Left ventricle myocardium inferior (tissue), 1 donor: ENCODE data around the gene MPP7. TPM values are rescaled to one million over a fixed set of nuclear protein-coding genes. Genes with fewer than 3 reads are reported as not detected.

Experiments used
- DNase-seq: peaks from one replicate; pipeline ENCODE4 v3.0.0-alpha.2; 2020
- H3K27ac ChIP-seq: fragments of 200-600 bp; replicated peaks from 2 replicates; pipeline ENCODE4 v1.8.0; 2021
- H3K27me3 ChIP-seq: fragments of 200-600 bp; 2 replicates; pipeline ENCODE4 v1.8.0; 2021; ENCODE audit warnings: low read depth
- H3K36me3 ChIP-seq: fragments of 200-600 bp; 2 replicates; pipeline ENCODE4 v1.8.0; 2021
- H3K4me1 ChIP-seq: fragments of 200-600 bp; 2 replicates; pipeline ENCODE4 v1.8.0; 2021
- H3K4me3 ChIP-seq: fragments of 200-600 bp; 2 replicates; pipeline ENCODE4 v1.8.0; 2021; ENCODE audit warnings: mild to moderate bottlenecking, moderate library complexity
- H3K9me3 ChIP-seq: fragments of 200-600 bp; replicated peaks from 2 replicates; pipeline ENCODE4 v1.8.0; 2021
- CTCF ChIP-seq: fragments of 200-600 bp; IDR thresholded peaks from 2 replicates; pipeline ENCODE4 v1.8.0; 2021; ENCODE audit warnings: antibody characterized with exemption, mild to moderate bottlenecking, borderline replicate concordance
- intact Hi-C: fragments of 100-400 bp; cut with micrococcal nuclease; formaldehyde crosslinking; loops from one replicate; pipeline ENCODE4 v1.11.0; 2022
- total RNA-seq: library from RNA; stranded (reverse); fragmentation: NEBNext Ultra II Directional; extraction: Animal tissue kit (Norgen Biotek cat#: 25700); gene quantifications from one replicate; pipeline ENCODE4 v1.2.1, GENCODE V29; 2021
- donor health status: DM: no; HTN: yes; CAD: no; lungs with severe emphysema.

The MPP7 gene
- total RNA-seq, 1 donor from 2014 or later, result 14.7 TPM

DNA sequence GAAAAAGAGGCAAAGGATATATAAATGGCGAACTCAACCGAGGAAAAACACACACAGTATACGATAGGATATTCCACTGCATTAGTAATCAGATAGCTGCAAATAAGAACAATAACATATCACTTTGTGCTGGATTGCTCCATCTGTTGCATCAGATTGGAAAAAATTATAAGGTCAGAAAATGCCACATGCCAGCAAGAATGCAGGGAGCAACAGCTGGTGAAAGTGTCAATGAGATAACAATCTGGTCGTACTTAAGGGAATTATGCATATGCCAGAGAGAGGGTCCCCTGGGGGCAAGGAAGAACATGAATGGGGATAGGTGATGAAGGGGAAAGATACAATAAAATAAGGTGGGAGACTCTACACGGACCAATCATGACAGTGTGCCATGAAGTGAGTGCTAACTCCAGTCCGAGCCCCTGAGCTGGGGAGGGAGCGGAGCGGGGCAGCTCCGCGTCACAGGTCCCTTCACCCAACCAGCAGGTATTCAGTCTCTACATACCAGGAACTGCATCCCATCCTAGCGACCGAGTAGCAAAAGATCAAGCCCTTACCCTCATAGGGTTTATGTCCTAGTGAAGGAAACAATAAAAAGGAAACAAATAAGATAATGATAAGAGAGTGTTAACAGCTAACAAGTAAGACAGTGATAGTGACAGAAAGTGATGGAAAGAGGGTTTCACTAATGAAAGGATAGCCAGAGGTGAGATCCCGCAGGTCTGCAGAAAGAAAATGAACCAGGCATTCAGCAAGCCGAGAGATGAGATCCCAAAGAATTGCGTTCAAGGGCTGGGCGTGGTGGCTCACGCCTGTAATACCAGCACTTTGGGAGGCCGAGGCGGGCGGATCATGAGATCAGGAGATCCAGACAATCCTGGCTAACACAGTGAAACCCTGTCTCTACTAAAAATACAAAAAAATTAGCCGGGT is 9.4 kb downstream of the MPP7 start:
- intact Hi-C loops, result no loop called here
- no peak for DNase-seq
- peaks cover 31% of the 10 kb centered on the region for H3K4me1 ChIP-seq
- no peak for TF ChIP-seq CTCF
- H3K4me3 ChIP-seq, result no peak overlapping the region
- no peaks in the 10 kb centered on the region for H3K27me3 ChIP-seq
- H3K9me3 ChIP-seq, result no peaks in the 10 kb centered on the region
- no peaks in the 10 kb centered on the region for H3K36me3 ChIP-seq
- H3K27ac ChIP-seq, result no peak overlapping the region

DNA sequence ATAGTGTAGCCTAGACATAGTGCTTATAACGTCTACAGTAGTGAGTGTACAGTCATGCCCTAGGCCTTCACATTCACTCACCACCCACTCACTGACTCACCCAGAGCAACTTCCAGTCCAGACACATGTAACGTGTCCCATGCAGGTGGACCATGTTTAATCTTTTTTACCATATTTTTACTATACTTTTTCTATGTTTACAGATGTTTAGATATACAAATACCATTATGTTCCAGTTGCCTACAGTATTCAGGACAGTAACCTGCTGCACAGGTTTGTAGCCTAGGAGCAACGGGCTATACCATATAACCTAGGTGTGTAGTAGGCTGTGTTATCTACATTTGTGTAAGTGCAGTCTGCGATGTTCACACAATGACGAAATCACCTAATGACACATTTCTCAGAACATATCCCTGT is 11.0 kb downstream of the MPP7 start:
- intact Hi-C loops, result no loop called here
- no peak for DNase-seq
- Histone ChIP-seq H3K27me3 (no peaks in the 10 kb centered on the region), H3K4me3 (no peak overlapping the region), H3K9me3 (no peaks in the 10 kb centered on the region), H3K27ac (no peak overlapping the region), H3K4me1 (peaks cover 31% of the 10 kb centered on the region), H3K36me3 (no peaks in the 10 kb centered on the region)
- no peak for TF ChIP-seq CTCF

DNA sequence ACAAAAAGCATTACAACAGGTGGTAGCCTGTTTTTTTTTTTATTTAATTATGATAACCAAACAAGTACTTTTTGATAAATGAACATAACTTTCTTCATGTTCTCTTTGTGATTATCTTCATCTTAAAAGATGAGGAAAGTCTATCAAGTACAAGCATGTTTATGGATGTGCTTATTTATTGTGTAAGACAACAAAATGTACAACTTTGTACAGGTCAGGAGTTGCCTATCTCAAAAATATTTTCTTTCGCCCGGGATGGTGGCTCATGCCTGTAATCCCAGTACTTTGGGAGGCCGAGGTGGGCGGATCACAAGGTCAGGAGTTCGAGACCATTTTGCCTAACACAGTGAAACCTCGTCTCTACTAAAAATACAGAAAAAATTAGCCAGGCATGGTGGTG is 17.0 kb downstream of the MPP7 start:
- Histone ChIP-seq H3K27me3 (no peaks in the 10 kb centered on the region), H3K36me3 (no peaks in the 10 kb centered on the region), H3K4me1 (peaks cover 11% of the 10 kb centered on the region), H3K27ac (no peak overlapping the region), H3K4me3 (no peak overlapping the region), H3K9me3 (no peaks in the 10 kb centered on the region)
- intact Hi-C loops, result no loop called here
- TF ChIP-seq CTCF, result no peak
- DNase-seq, result no peak

- intact Hi-C loops, result no loop called here
- Histone ChIP-seq H3K27me3 (no peaks in the 10 kb centered on the region), H3K9me3 (no peaks in the 10 kb centered on the region), H3K4me3 (no peak overlapping the region), H3K4me1 (peaks cover 28% of the 10 kb centered on the region), H3K36me3 (no peaks in the 10 kb centered on the region), H3K27ac (no peak overlapping the region)
- no peak for TF ChIP-seq CTCF
- no peak for DNase-seq
Observed at GRCh38 chr10:28284126-28284525, 18.7 kb downstream of the MPP7 start.

DNA sequence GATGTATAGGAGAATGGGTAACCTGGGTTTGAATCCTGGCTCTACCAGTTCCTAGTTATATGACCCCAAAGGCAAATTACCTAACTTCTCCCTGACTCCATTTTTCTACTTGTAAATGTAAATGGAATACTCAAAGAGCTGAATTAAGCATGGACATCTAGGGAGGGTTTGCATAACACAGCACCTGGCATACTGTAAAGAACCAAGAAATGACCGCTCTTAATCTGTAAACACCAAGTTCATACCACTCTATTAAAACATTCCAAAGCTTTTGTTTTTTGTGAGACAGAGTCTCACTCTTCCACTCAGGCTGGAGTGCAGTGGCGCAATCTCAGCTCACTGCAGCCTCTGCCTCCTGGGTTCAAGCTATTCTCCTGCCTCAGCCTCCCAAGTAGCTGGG is 19.6 kb downstream of the MPP7 start:
- Histone ChIP-seq H3K27me3 (no peaks in the 10 kb centered on the region), H3K4me3 (no peak overlapping the region), H3K27ac (no peak overlapping the region), H3K36me3 (no peaks in the 10 kb centered on the region), H3K9me3 (no peaks in the 10 kb centered on the region), H3K4me1 (peaks cover 36% of the 10 kb centered on the region)
- intact Hi-C loops, result no loop called here
- no peak for TF ChIP-seq CTCF
- DNase-seq, result no peak
